Ectodermal cell (in vitro differentiated cells): ENCODE measurements around the gene JAKMIP3.

Experiments
- H3K27ac ChIP-seq: 2 replicates; pipeline ENCODE4 v1.7.0; 2013; ENCODE audit warnings: mild to moderate bottlenecking, low read depth, low read length; ENCODE audit not compliant: insufficient read depth, poor library complexity, severe bottlenecking
- H3K27me3 ChIP-seq: 2 replicates; pipeline ENCODE4 v1.7.0; 2013; ENCODE audit warnings: mild to moderate bottlenecking, low read length; ENCODE audit not compliant: insufficient read depth, control insufficient read depth, poor library complexity, severe bottlenecking
- H3K36me3 ChIP-seq: one replicate; pipeline ENCODE4 v1.7.0; 2013; ENCODE audit warnings: low read length; ENCODE audit not compliant: control insufficient read depth, insufficient read depth
- H3K4me1 ChIP-seq: one replicate; pipeline ENCODE4 v1.7.0; 2013; ENCODE audit warnings: low read length; ENCODE audit not compliant: control insufficient read depth, insufficient read depth
- H3K4me3 ChIP-seq: 2 replicates; pipeline ENCODE4 v1.7.0; 2013; ENCODE audit warnings: low read depth, low read length, control low read depth; ENCODE audit not compliant: insufficient read depth
- H3K9me3 ChIP-seq: 2 replicates; pipeline ENCODE4 v1.7.0; 2013; ENCODE audit warnings: mild to moderate bottlenecking, low read length, moderate library complexity; ENCODE audit not compliant: control insufficient read depth
- WGBS, 2 experiments: methylation state at CpG; one replicate each; pipeline ENCODE4 v1.1.7; 2013; ENCODE audit warnings: missing lambda C conversion rate in 2 of 2; 5-methylcytosine and 5-hydroxymethylcytosine counted together

JAKMIP3 gene

DNA sequence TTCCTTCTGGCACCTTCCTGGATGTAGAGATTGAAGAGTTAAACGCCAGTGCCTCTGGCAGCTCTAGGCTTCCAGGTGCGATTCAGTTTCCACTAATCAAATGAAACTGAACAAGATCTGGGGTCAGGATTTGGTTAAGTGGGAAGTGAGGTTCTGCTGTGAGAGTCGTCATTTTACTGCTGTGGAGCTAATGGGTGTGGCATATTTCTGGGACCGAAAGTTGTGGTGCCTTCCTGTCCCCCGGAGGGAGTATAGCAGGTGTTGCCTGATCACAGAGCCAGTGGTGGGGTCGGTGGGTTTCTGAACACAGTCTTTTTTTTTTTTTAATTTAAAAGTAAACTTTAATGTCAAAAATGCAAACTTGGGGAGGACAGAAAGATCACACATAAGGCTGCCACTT is 37.0 kb upstream of the JAKMIP3 start:
- H3K27ac ChIP-seq: no peak overlapping the region
- WGBS, 2 experiments: 94 to 96% methylated on average over 5 of the region's 6 CpGs
- no peak overlapping the region for H3K4me3 ChIP-seq
- no peaks in the 10 kb centered on the region for H3K36me3 ChIP-seq
- peaks cover 22% of the 10 kb centered on the region for H3K27me3 ChIP-seq
- H3K9me3 ChIP-seq: no peaks in the 10 kb centered on the region
- no peaks in the 10 kb centered on the region for H3K4me1 ChIP-seq

GRCh38 chr10:132030898-132031463 is 34.8 kb upstream of the JAKMIP3 start:
- Histone ChIP-seq H3K9me3 (no peaks in the 10 kb centered on the region), H3K4me3 (no peak overlapping the region), H3K27ac (no peak overlapping the region), H3K27me3 (peaks cover 32% of the 10 kb centered on the region), H3K4me1 (no peaks in the 10 kb centered on the region), H3K36me3 (no peaks in the 10 kb centered on the region)
- WGBS, 2 experiments: 90 to 91% methylated on average over 12 of the region's 12 CpGs

DNA sequence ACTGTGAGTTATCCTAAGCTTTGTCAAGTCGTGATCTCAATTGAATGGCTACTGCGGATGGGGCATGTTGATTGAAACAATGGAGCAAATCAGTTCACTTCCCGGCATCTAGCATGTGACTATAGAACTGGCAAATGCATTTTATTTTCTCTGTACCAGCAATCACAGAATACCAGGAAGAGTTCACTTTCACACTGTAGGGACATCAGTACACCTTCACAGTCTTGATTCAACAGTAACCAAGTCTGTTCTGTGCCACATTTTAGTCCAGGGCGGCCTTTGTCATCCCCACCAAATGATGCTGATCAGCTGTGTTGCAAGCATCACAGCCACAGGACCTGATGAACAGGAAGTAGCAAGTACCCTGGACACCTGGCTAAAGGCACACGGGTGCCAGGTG is 32.1 kb upstream of the JAKMIP3 start:
- Histone ChIP-seq H3K4me1 (peaks cover 12% of the 10 kb centered on the region), H3K36me3 (no peaks in the 10 kb centered on the region), H3K27me3 (peaks cover 57% of the 10 kb centered on the region), H3K27ac (no peak overlapping the region), H3K9me3 (no peaks in the 10 kb centered on the region), H3K4me3 (no peak overlapping the region)
- WGBS, 2 experiments: 88 to 90% methylated on average over 5 of the region's 5 CpGs

DNA sequence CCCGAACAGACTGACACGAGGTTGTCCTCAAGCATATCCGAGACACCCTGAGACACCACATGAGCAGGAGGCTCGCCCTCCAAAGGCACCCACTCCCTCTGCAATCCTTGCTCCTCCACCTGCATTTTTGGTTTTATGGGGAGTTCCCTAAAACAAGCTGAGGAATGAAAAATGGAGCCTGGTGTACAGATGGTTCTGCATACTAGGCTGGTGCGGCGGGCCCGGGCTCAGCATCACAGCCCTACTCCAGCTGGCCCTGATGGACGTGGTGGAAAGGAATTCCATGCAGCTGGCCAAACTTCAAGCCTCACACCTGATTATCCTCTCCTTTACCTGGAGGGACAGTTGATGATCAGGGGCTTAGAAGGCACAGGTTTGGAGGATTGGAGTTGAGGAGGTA is 30.3 kb upstream of the JAKMIP3 start:
- Histone ChIP-seq H3K9me3 (no peaks in the 10 kb centered on the region), H3K27ac (no peak overlapping the region), H3K4me3 (no peak overlapping the region), H3K27me3 (peaks cover 57% of the 10 kb centered on the region), H3K36me3 (no peaks in the 10 kb centered on the region), H3K4me1 (peaks cover 16% of the 10 kb centered on the region)
- WGBS, 2 experiments: 77 to 81% methylated on average over 8 of the region's 8 CpGs

GRCh38 chr10:132036153-132036886 is 29.4 kb upstream of the JAKMIP3 start:
- H3K9me3 ChIP-seq: no peaks in the 10 kb centered on the region
- WGBS, 2 experiments: 1% methylated on average over 100 of the region's 100 CpGs
- H3K27me3 ChIP-seq: peaks cover 57% of the 10 kb centered on the region
- H3K4me3 ChIP-seq: peak overlapping the region; percentile 36
- peaks cover 16% of the 10 kb centered on the region for H3K4me1 ChIP-seq
- H3K36me3 ChIP-seq: no peaks in the 10 kb centered on the region
- no peak overlapping the region for H3K27ac ChIP-seq

DNA sequence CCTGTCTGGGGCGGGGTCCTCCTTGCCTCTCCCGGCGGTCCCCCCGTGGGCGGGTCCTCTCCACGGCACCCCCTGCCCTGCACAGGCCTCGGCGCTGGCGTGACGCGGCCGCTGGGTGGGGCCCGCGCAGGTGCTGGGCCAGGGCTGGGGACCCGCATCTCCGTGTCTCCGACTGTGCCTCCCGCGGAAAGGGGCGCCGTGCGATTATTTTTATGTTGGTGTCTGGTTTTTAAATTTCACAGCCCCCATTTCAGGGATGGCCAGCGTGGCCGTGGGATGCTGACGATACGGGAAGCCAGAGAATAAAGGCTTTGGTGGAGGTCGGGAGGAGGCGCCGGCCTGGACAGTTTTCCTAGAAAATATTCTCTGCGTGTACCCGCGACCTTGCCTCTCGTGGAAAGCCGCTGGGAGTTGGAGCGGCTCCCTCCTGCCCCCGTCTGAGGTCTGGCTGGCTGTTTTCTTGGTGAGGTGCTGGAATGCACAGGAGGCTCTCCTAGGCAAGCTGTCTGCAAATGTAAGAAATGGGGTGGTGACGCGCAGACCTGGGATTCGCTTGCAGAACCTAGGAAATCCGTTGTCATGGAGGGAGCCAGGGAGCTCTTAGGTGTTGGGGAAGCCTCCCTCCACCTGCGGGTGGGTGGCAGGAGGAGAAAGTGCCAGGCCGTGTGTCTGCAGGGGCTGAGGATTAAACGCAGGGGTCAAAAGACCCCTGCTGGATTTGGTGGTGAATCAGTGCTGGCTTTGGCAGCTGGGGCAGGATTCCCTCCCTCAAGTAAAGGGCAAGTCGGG is 28.7 kb upstream of the JAKMIP3 start:
- peak overlapping the region; percentile 36 for H3K4me3 ChIP-seq

DNA sequence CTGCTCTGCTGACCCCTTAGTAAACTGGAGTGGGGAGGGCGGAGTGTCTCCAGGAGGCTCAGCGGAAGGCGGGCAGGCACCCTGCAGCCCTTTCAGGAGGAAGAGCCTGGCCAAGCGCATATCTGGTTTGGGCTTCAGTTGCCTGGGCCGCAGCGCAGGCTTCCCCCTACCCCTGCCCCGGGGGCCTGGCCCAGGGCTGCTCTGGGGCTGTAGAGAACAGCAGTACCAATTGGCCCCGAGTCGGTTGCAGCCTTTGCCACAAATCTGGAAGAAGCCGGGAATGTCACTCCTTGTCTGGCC is 28.1 kb upstream of the JAKMIP3 start:
- H3K4me1 ChIP-seq: peaks cover 16% of the 10 kb centered on the region
- no peaks in the 10 kb centered on the region for H3K9me3 ChIP-seq
- no peaks in the 10 kb centered on the region for H3K36me3 ChIP-seq
- 8 to 9% methylated on average over 10 of the region's 10 CpGs for WGBS, 2 experiments
- H3K4me3 ChIP-seq: no peak overlapping the region
- H3K27ac ChIP-seq: no peak overlapping the region
- peaks cover 57% of the 10 kb centered on the region for H3K27me3 ChIP-seq

More for the DNA sequence above, 28.7 kb upstream of the JAKMIP3 start:
- WGBS, 2 experiments: 2 to 3% methylated on average over 44 of the region's 44 CpGs
- Histone ChIP-seq H3K36me3 (no peaks in the 10 kb centered on the region), H3K27ac (no peak overlapping the region), H3K4me1 (peaks cover 16% of the 10 kb centered on the region), H3K9me3 (no peaks in the 10 kb centered on the region), H3K27me3 (peaks cover 57% of the 10 kb centered on the region)

GRCh38 chr10:132039371-132039770 is 26.4 kb upstream of the JAKMIP3 start:
- Histone ChIP-seq H3K27me3 (peaks cover 42% of the 10 kb centered on the region), H3K4me3 (no peak overlapping the region), H3K36me3 (no peaks in the 10 kb centered on the region), H3K4me1 (peaks cover 16% of the 10 kb centered on the region), H3K9me3 (no peaks in the 10 kb centered on the region), H3K27ac (no peak overlapping the region)
- WGBS, 2 experiments: 92% methylated on average over 8 of the region's 8 CpGs

- Histone ChIP-seq H3K4me1 (peaks cover 16% of the 10 kb centered on the region), H3K27me3 (peaks cover 35% of the 10 kb centered on the region), H3K36me3 (no peaks in the 10 kb centered on the region), H3K27ac (no peak overlapping the region), H3K4me3 (no peak overlapping the region), H3K9me3 (no peaks in the 10 kb centered on the region)
- WGBS, 2 experiments: 42 to 52% methylated on average over 9 of the region's 9 CpGs
These were observed 25.7 kb upstream of the JAKMIP3 start for GRCh38 chr10:132040046-132040445.

DNA sequence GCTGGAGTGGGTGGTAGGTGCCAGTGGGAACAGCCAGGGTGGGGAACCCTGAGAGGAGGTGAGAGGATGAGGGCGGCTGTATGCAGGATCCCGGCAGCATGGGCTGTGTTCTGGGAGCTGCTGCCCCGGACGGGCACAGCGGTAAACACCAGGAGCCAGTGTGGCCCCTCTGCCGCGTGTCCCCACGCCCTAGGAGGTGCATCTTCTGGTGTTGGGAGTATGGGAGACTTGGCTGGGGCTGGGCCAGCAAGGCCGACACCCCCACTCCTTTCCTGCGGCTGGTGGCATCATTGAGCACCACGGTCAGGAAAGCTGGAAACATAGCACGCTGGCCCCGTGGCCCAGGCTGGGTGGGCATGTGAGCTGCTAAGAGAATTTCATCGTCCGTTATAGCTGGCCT is 24.4 kb upstream of the JAKMIP3 start:
- Histone ChIP-seq H3K27ac (no peak overlapping the region), H3K9me3 (no peaks in the 10 kb centered on the region), H3K27me3 (peaks cover 22% of the 10 kb centered on the region), H3K36me3 (no peaks in the 10 kb centered on the region), H3K4me1 (peaks cover 16% of the 10 kb centered on the region), H3K4me3 (no peak overlapping the region)
- 93 to 96% methylated on average over 15 of the region's 15 CpGs for WGBS, 2 experiments
